PFSK-1 (cell line): ENCODE data around the gene SLC41A3.

Experiments used
- FOXP2 ChIP-seq: optimal IDR thresholded peaks from 2 replicates; pipeline ENCODE3; 2011; ENCODE audit warnings: borderline replicate concordance, control low read depth, inconsistent platforms; ENCODE audit not compliant: insufficient read depth; ENCODE audit errors: extremely low read length, extremely low read depth
- POLR2AphosphoS5 ChIP-seq: IDR thresholded peaks from 2 replicates; pipeline ENCODE4 v1.6.1; 2012; ENCODE audit warnings: low read depth, mild to moderate bottlenecking, control low read depth, low read length, moderate library complexity
- REST ChIP-seq, 2 experiments: IDR thresholded peaks; 2 replicates each; pipeline versions ENCODE4 v1.6.1 to v1.8.0; 2011 to 2012; ENCODE audit warnings: low read depth in 2 of 2, low read length in 2 of 2, control low read depth in 1 of 2, inconsistent platforms in 1 of 2, mild to moderate bottlenecking in 1 of 2, moderate library complexity in 1 of 2; ENCODE audit not compliant: insufficient read depth in 1 of 2
- SIN3A ChIP-seq: IDR thresholded peaks from 2 replicates; pipeline ENCODE4 v1.6.1; 2012; ENCODE audit warnings: mild to moderate bottlenecking, low read length, moderate library complexity, borderline replicate concordance; ENCODE audit not compliant: insufficient read depth

- TF ChIP-seq POLR2AphosphoS5 (no peak), SIN3A (no peak), REST (IDR thresholded peaks at IDR 0.05; ENCODE audit: insufficient read depth in 1 of 2, low read depth in 2 of 2, low read length in 2 of 2) (no peak), FOXP2 (no peak)
Measured at GRCh38 chr3:126111126-126111551, 27.2 kb upstream of the SLC41A3 start.
